A549 treated with ZK216348 at 1 μM for 4 hours (cell line): ENCODE data around the gene TFAP2C. TPM values are rescaled to one million over a fixed set of nuclear protein-coding genes. Genes with fewer than 3 reads are reported as not detected.

Experiments used
- total RNA-seq: library from RNA; stranded (reverse); fragments of 200-300 nt; extraction: Qiagen RNA extraction; gene quantifications from 5 replicates; pipeline ENCODE4 v1.2.3, GENCODE V29; 2022; ENCODE audit warnings: low read depth

The TFAP2C gene
- 14.4 to 16.9 TPM (median 15.0 TPM) in 5 replicates for total RNA-seq

DNA sequence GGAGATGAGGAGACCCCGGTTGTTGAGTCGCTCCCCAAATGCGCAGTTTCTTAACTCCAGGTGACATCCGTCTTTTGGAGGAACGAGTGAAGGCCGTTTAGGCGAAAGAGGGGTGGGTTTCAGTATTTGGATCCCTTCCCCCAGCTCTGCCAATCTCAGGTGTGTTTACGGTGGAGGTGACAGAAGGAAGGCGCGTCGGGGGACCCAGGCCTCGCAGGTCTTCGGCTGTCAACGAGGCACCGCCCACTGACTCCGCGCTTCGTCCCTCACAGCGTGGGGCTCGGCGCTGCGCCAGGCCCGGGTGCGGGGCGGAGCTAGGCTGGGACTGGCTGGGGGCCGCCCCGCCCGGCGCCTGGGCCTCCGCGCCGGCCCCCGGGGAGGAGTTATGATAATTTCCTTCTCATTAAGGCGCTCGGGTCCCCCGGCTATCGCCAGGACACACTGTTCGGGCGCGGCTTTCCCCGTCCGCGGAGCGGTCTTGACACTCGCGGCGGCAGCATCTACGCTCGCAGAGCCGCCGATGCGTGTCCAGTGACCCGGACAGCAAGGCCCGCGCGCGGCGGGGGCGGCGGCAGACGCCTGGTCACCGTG lies at the start of gene TFAP2C:
Gene TFAP2C (plus strand): TSS at position 434 of the 591 bp plus-strand sequence. CDS start 239 bp downstream, outside the sequence.

Other genes with a start within 250 kb of the TFAP2C start
- gene AURKA, start 237.1 kb upstream of the TFAP2C start, total RNA-seq: 98.8 to 110 TPM (median 107 TPM) in 5 replicates
- 34.3 to 38.9 TPM (median 37.7 TPM) in 5 replicates for gene CSTF1, start 236.7 kb upstream of the TFAP2C start, total RNA-seq
- gene CASS4, start 217.0 kb upstream of the TFAP2C start, total RNA-seq: 0.08 to 0.09 TPM in 2 of 5 replicates, not detected in the others
- gene RTF2, start 160.7 kb upstream of the TFAP2C start, total RNA-seq: 87.2 to 89.6 TPM (median 88.4 TPM) in 5 replicates
- gene FAM209A, start 104.6 kb upstream of the TFAP2C start, total RNA-seq: 0.19 to 0.55 TPM (median 0.33 TPM) in 4 of 5 replicates, not detected in the other
- 0.34 to 1.00 TPM (median 0.75 TPM) in 4 of 5 replicates, not detected in the other for gene FAM209B, start 96.1 kb upstream of the TFAP2C start, total RNA-seq